Vagina (tissue), 2 donors: Measurements from ENCODE around the gene PUS1. TPM values are rescaled to one million over a fixed set of nuclear protein-coding genes. Genes with fewer than 3 reads are reported as not detected.
A peak's percentile ranks its signal among the peaks of the same experiment; 100 is the strongest.

ENCODE experiments used
- DNase-seq, 2 donors: peaks; one replicate each; pipeline ENCODE4 v3.0.0-alpha.2; 2017; ENCODE audit errors: extremely low spot score in 2 of 2
- H3K27ac ChIP-seq: fragments of 200-600 bp; sonication (generic); one replicate; pipeline ENCODE4 v1.5.1; 2019
- H3K27me3 ChIP-seq: fragments of 200-600 bp; sonication (generic); one replicate; pipeline ENCODE4 v1.5.1; 2019
- H3K36me3 ChIP-seq, 2 donors: fragments of 200-600 bp; sonication (generic); one replicate each; pipeline ENCODE4 v1.5.1; 2017 to 2019
- H3K4me1 ChIP-seq: fragments of 200-600 bp; sonication (generic); one replicate; pipeline ENCODE4 v1.5.1; 2019
- H3K4me3 ChIP-seq, 2 donors: fragments of 200-600 bp; sonication (generic); 1 replicate in 1 of 2; 2 replicates in 1 of 2; pipeline ENCODE4 v1.5.1; 2016 to 2019
- H3K9me3 ChIP-seq: fragments of 200-600 bp; sonication (generic); one replicate; pipeline ENCODE4 v1.5.1; 2019
- CTCF ChIP-seq, 3 experiments: fragments of 450-650 bp in 2 of 3; fragments of 200-600 bp in 1 of 3; sonication (generic) in 1 of 3; IDR thresholded peaks; one replicate each; pipeline ENCODE4 v1.5.1; 2017 to 2019; ENCODE audit warnings: antibody characterized with exemption in 3 of 3, mild to moderate bottlenecking in 2 of 3, moderate library complexity in 2 of 3
- POLR2A ChIP-seq, 2 donors: fragments of 450-650 bp; IDR thresholded peaks; one replicate each; pipeline ENCODE4 v1.6.1; 2017; ENCODE audit warnings: antibody characterized with exemption in 2 of 2, mild to moderate bottlenecking in 2 of 2, moderate library complexity in 2 of 2
- POLR2AphosphoS5 ChIP-seq, 2 donors: sonication (generic); formaldehyde crosslinking; IDR thresholded peaks; one replicate each; pipeline ENCODE4 v1.9.0; 2017; ENCODE audit warnings: antibody characterized with exemption in 2 of 2, mild to moderate bottlenecking in 2 of 2, low read depth in 1 of 2; ENCODE audit not compliant: insufficient read depth in 1 of 2
- intact Hi-C: fragments of 100-400 bp; cut with DNase I; formaldehyde crosslinking; loops from one replicate; pipeline ENCODE4 v1.15.1; 2023
- total RNA-seq: library from RNA; depleted of rRNA; stranded (reverse); fragments of >200 nt; gene quantifications from one replicate; pipeline ENCODE4 v1.2.3, GENCODE V29; 2016

Gene PUS1
- total RNA-seq, 1 donor from 2014 or later: 37.6 TPM

- peaks cover 0 to 11% of the 10 kb centered on the region in 2 donors for H3K36me3 ChIP-seq
- H3K27ac ChIP-seq: peak overlapping the region; percentile 98
- H3K27me3 ChIP-seq: no peaks in the 10 kb centered on the region
- no peaks in the 10 kb centered on the region for H3K9me3 ChIP-seq
- DNase-seq: no peak
- TF ChIP-seq POLR2AphosphoS5 (IDR thresholded peaks at IDR 0.05; ENCODE audit: insufficient read depth in 1 of 2, low read depth in 1 of 2) (no peak), CTCF (IDR thresholded peaks at IDR 0.05) (no peak), POLR2A (IDR thresholded peaks at IDR 0.05) (no peak)
- H3K4me3 ChIP-seq: no peak overlapping the region
- peaks cover 27% of the 10 kb centered on the region for H3K4me1 ChIP-seq
- intact Hi-C loops: loop anchor here (5.0 kb wide), 1 partner anchor 599 kb away; the partner anchor contains the start of gene FBRSL1
These were observed 36.1 kb upstream of the PUS1 start for GRCh38 chr12:131892711-131893604.

GRCh38 chr12:131893605-131894312 is 35.3 kb upstream of the PUS1 start:
- DNase-seq: no peak
- Histone ChIP-seq H3K4me3 (peak overlapping the region; percentile 77 to 85), H3K36me3 (peaks cover 0 to 11% of the 10 kb centered on the region in 2 donors), H3K4me1 (peaks cover 33% of the 10 kb centered on the region), H3K27ac (peak overlapping the region; percentile 98), H3K9me3 (no peaks in the 10 kb centered on the region), H3K27me3 (no peaks in the 10 kb centered on the region)
- TF ChIP-seq POLR2A (IDR thresholded peaks at IDR 0.05) (no peak), CTCF (IDR thresholded peaks at IDR 0.05) (no peak), POLR2AphosphoS5 (IDR thresholded peaks at IDR 0.05; ENCODE audit: insufficient read depth in 1 of 2, low read depth in 1 of 2) (no peak)
- intact Hi-C loops: loop anchor here (5.0 kb wide), 1 partner anchor 599 kb away; the partner anchor contains the start of gene FBRSL1

GRCh38 chr12:131894313-131894860 is 34.7 kb upstream of the PUS1 start, which contains the start of gene ULK1:
TSS of gene ULK1 (plus strand) at chr12:131894622. CDS start at chr12:131895002, 380 bp downstream.
- Histone ChIP-seq H3K9me3 (no peaks in the 10 kb centered on the region), H3K27ac (peak within 1 kb of the TSS; percentile 98), H3K27me3 (no peaks in the 10 kb centered on the region), H3K4me1 (peaks cover 35% of the 10 kb centered on the region), H3K36me3 (peaks cover 0 to 11% of the 10 kb centered on the region in 2 donors), H3K4me3 (peak within 1 kb of the TSS; percentile 77 to 85)
- no peak for TF ChIP-seq CTCF (IDR thresholded peaks at IDR 0.05)
- peak in 1 of 2 donors; percentile 87 for TF ChIP-seq POLR2AphosphoS5 (IDR thresholded peaks at IDR 0.05; ENCODE audit: insufficient read depth in 1 of 2, low read depth in 1 of 2)
- TF ChIP-seq POLR2A (IDR thresholded peaks at IDR 0.05): peak; percentile 43 to 96
- DNase-seq: peak in 1 of 2 donors; percentile 95
- intact Hi-C loops: loop anchor here (5.0 kb wide), 1 partner anchor 598 kb away; the partner anchor contains the start of gene FBRSL1

GRCh38 chr12:131894981-131895639 is 34.0 kb upstream of the PUS1 start:
- intact Hi-C loops: loop anchor here (5.0 kb wide), 1 partner anchor 597 kb away; the partner anchor contains the start of gene FBRSL1

More at GRCh38 chr12:131894981-131895639, 34.0 kb upstream of the PUS1 start:
- Histone ChIP-seq H3K4me1 (peaks cover 43% of the 10 kb centered on the region), H3K27ac (peak overlapping the region; percentile 98), H3K4me3 (peak overlapping the region; percentile 77 to 85), H3K36me3 (peaks cover 0 to 11% of the 10 kb centered on the region in 2 donors), H3K9me3 (no peaks in the 10 kb centered on the region), H3K27me3 (no peaks in the 10 kb centered on the region)
- no peak for TF ChIP-seq CTCF (IDR thresholded peaks at IDR 0.05)
- no peak for TF ChIP-seq POLR2AphosphoS5 (IDR thresholded peaks at IDR 0.05; ENCODE audit: insufficient read depth in 1 of 2, low read depth in 1 of 2)
- TF ChIP-seq POLR2A (IDR thresholded peaks at IDR 0.05): no peak
- no peak for DNase-seq
